ENCODE measurements around the gene BACH1.

GRCh38 chr21:29265690-29266479 lies 32.8 kb upstream of the BACH1 start:
- TF ChIP-seq REST (IDR thresholded peaks at IDR 0.05; ENCODE audit: borderline replicate concordance) (no peak), CTCF (IDR thresholded peaks at IDR 0.05; ENCODE audit: poor library complexity, severe bottlenecking) (no peak), EZH2 (IDR thresholded peaks at IDR 0.05; ENCODE audit: borderline replicate concordance, insufficient read depth, low read length, poor library complexity, severe bottlenecking) (no peak), RAD21 (conservative IDR thresholded peaks at IDR 0.05) (no peak), EP300 (conservative IDR thresholded peaks at IDR 0.05; ENCODE audit: poor library complexity, severe bottlenecking) (no peak), POLR2AphosphoS5 (IDR thresholded peaks at IDR 0.05) (no peak)

All from neural cell (in vitro differentiated cells).